Measurements from ENCODE around the gene ANAPC7. TPM values are rescaled to one million over a fixed set of nuclear protein-coding genes. Genes with fewer than 3 reads are reported as not detected.
"Not testable (repeated sequence)": the region's sequence is repeated elsewhere in the genome, so short reads cannot be mapped to it uniquely, and the experiment has no call there.

The ANAPC7 gene
- total RNA-seq, 1 experiment from 2014 or later, result 61.0 TPM

GRCh38 chr12:110379631-110380030, 23.9 kb downstream of the ANAPC7 start:
- DNase-seq (ENCODE audit: low spot score), result no peak
- in situ Hi-C loops (cut with HindIII; ENCODE audit: low sequenced_read_pairs), result loop anchor here (10.0 kb wide), 1 partner anchor 95 kb away; the partner anchor contains the start of gene ATP2A2

- no peak for DNase-seq (ENCODE audit: low spot score)
- in situ Hi-C loops (cut with HindIII; ENCODE audit: low sequenced_read_pairs), result no loop called here
Observed at GRCh38 chr12:110379197-110379596, 24.3 kb downstream of the ANAPC7 start.

- DNase-seq (ENCODE audit: low spot score); in situ Hi-C loops (cut with HindIII; ENCODE audit: low sequenced_read_pairs): not testable (repeated sequence)
Observed at GRCh38 chr12:110378131-110378790, 25.2 kb downstream of the ANAPC7 start.

- in situ Hi-C loops (cut with HindIII; ENCODE audit: low sequenced_read_pairs), result no loop called here
- DNase-seq (ENCODE audit: low spot score), result no peak
Observed at GRCh38 chr12:110373962-110374611, 29.4 kb downstream of the ANAPC7 start.

GRCh38 chr12:110373425-110373824, 30.1 kb downstream of the ANAPC7 start:
- in situ Hi-C loops (cut with HindIII; ENCODE audit: low sequenced_read_pairs), result no loop called here
- no peak for DNase-seq (ENCODE audit: low spot score)

GRCh38 chr12:110373025-110373424, 30.5 kb downstream of the ANAPC7 start:
- no peak for DNase-seq (ENCODE audit: low spot score)
- in situ Hi-C loops (cut with HindIII; ENCODE audit: low sequenced_read_pairs), result no loop called here

GRCh38 chr12:110372056-110372425, 31.5 kb downstream of the ANAPC7 start:
- in situ Hi-C loops (cut with HindIII; ENCODE audit: low sequenced_read_pairs), result no loop called here
- DNase-seq (ENCODE audit: low spot score), result no peak

- in situ Hi-C loops (cut with HindIII; ENCODE audit: low sequenced_read_pairs), result no loop called here
Observed at GRCh38 chr12:110371408-110372055, 32.0 kb downstream of the ANAPC7 start.

GRCh38 chr12:110370732-110371231, 32.7 kb downstream of the ANAPC7 start:
- DNase-seq (ENCODE audit: low spot score), result no peak
- in situ Hi-C loops (cut with HindIII; ENCODE audit: low sequenced_read_pairs), result no loop called here

More at GRCh38 chr12:110371408-110372055, 32.0 kb downstream of the ANAPC7 start:
- no peak for DNase-seq (ENCODE audit: low spot score)

- DNase-seq (ENCODE audit: low spot score), result no peak
- in situ Hi-C loops (cut with HindIII; ENCODE audit: low sequenced_read_pairs), result no loop called here
Observed at GRCh38 chr12:110369992-110370391, 33.5 kb downstream of the ANAPC7 start.

GRCh38 chr12:110367181-110367864, 36.2 kb downstream of the ANAPC7 start:
- peak; percentile 74 for DNase-seq (ENCODE audit: low spot score)
- in situ Hi-C loops (cut with HindIII; ENCODE audit: low sequenced_read_pairs), result no loop called here

GRCh38 chr12:110366321-110367142, 37.0 kb downstream of the ANAPC7 start:
- in situ Hi-C loops (cut with HindIII; ENCODE audit: low sequenced_read_pairs), result no loop called here
- DNase-seq (ENCODE audit: low spot score), result no peak

GRCh38 chr12:110365489-110366320, 37.8 kb downstream of the ANAPC7 start:
- in situ Hi-C loops (cut with HindIII; ENCODE audit: low sequenced_read_pairs), result no loop called here
- DNase-seq (ENCODE audit: low spot score), result no peak

- in situ Hi-C loops (cut with HindIII; ENCODE audit: low sequenced_read_pairs), result no loop called here
- DNase-seq (ENCODE audit: low spot score), result no peak
Observed at GRCh38 chr12:110361216-110361615, 42.3 kb downstream of the ANAPC7 start.

GRCh38 chr12:110358384-110359097, 45.0 kb downstream of the ANAPC7 start:
- in situ Hi-C loops (cut with HindIII; ENCODE audit: low sequenced_read_pairs); DNase-seq (ENCODE audit: low spot score): not testable (repeated sequence)

- peak; percentile 46 for DNase-seq (ENCODE audit: low spot score)
- in situ Hi-C loops (cut with HindIII; ENCODE audit: low sequenced_read_pairs), result no loop called here
Observed at GRCh38 chr12:110355073-110355472, 48.4 kb downstream of the ANAPC7 start.

- in situ Hi-C loops (cut with HindIII; ENCODE audit: low sequenced_read_pairs), result no loop called here
- DNase-seq (ENCODE audit: low spot score), result peak; percentile 54
Observed at GRCh38 chr12:110354172-110354780, 49.2 kb downstream of the ANAPC7 start.
